ENCODE measurements around the gene FN3K. TPM values are rescaled to one million over a fixed set of nuclear protein-coding genes. Genes with fewer than 3 reads are reported as not detected.
A peak's percentile ranks its signal among the peaks of the same experiment; 100 is the strongest.

FN3K gene
- total and polyA plus RNA-seq, 2 of the 13 experiments (the other 11 are each of a cell fraction or from before 2014, with no cell fraction given): 3.5 to 12.2 TPM

DNA sequence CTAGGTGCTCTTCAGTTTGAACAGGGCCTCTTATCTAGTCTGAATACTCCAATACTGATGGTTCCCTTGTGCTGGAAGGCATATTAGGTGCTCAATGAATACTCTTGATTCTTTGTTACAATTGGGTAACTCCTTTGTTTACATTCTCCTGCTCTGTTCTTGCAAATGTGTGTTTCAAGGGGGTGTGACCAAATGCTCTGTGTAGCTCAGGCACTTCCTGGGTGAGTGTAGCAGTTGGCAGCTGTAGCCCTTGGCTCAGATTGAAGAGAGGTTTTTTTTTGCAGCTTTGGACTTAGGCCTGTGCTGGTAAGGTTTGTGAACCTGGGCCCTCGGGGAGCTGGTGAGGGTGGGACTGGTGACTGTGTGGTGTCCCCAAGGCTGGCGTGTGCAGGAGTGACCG, 36.6 kb downstream of the FN3K start (continued):
- TF ChIP-seq PCBP2 (optimal IDR thresholded peaks at IDR 0.05; ENCODE audit: low read depth, low read length, poor library complexity, severe bottlenecking) (no peak), ZMYM3 (CRISPR knock-in tag; IDR thresholded peaks at IDR 0.05) (0 out of 2 replicates have a peak, but pooled peaks have one; percentile 29), NR2C2 (CRISPR knock-in tag; IDR thresholded peaks at IDR 0.05; ENCODE audit: borderline replicate concordance) (no peak), REPIN1 (CRISPR knock-in tag; IDR thresholded peaks at IDR 0.05; ENCODE audit: borderline replicate concordance, low read depth) (no peak), ZBTB42 (CRISPR knock-in tag; IDR thresholded peaks at IDR 0.05) (no peak), MXD4 (CRISPR knock-in tag; IDR thresholded peaks at IDR 0.05) (no peak), YEATS4 (CRISPR knock-in tag; IDR thresholded peaks at IDR 0.05; ENCODE audit: borderline replicate concordance) (no peak), KDM4B (CRISPR knock-in tag; IDR thresholded peaks at IDR 0.05) (no peak), HNRNPUL1 (IDR thresholded peaks at IDR 0.05; ENCODE audit: low read depth, low read length) (no peak), CEBPG (CRISPR knock-in tag; IDR thresholded peaks at IDR 0.05) (peak; percentile 72), FOXK1 (CRISPR knock-in tag; IDR thresholded peaks at IDR 0.05; ENCODE audit: borderline replicate concordance, low read depth) (peak; percentile 48; the same call in 1 of the 2 replicates), CHD2 (IDR thresholded peaks at IDR 0.05; ENCODE audit: low read depth, low read length) (no peak), CBX2 (IDR thresholded peaks at IDR 0.05; ENCODE audit: low read depth, low read length) (no peak), CBX2 (CRISPR knock-in tag; IDR thresholded peaks at IDR 0.05; ENCODE audit: low read depth) (no peak), ONECUT2 (CRISPR knock-in tag; IDR thresholded peaks at IDR 0.05) (no peak), ZNF180 (CRISPR knock-in tag; IDR thresholded peaks at IDR 0.05; ENCODE audit: borderline replicate concordance, low read depth) (no peak), MED13 (CRISPR knock-in tag; IDR thresholded peaks at IDR 0.05) (no peak)
- TF ChIP-seq, protein P1, sequence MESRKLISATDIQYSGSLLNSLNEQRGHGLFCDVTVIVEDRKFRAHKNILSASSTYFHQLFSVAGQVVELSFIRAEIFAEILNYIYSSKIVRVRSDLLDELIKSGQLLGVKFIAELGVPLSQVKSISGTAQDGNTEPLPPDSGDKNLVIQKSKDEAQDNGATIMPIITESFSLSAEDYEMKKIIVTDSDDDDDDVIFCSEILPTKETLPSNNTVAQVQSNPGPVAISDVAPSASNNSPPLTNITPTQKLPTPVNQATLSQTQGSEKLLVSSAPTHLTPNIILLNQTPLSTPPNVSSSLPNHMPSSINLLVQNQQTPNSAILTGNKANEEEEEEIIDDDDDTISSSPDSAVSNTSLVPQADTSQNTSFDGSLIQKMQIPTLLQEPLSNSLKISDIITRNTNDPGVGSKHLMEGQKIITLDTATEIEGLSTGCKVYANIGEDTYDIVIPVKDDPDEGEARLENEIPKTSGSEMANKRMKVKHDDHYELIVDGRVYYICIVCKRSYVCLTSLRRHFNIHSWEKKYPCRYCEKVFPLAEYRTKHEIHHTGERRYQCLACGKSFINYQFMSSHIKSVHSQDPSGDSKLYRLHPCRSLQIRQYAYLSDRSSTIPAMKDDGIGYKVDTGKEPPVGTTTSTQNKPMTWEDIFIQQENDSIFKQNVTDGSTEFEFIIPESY (CRISPR knock-in tag; IDR thresholded peaks at IDR 0.05): no peak
- TF ChIP-seq, protein P2, sequence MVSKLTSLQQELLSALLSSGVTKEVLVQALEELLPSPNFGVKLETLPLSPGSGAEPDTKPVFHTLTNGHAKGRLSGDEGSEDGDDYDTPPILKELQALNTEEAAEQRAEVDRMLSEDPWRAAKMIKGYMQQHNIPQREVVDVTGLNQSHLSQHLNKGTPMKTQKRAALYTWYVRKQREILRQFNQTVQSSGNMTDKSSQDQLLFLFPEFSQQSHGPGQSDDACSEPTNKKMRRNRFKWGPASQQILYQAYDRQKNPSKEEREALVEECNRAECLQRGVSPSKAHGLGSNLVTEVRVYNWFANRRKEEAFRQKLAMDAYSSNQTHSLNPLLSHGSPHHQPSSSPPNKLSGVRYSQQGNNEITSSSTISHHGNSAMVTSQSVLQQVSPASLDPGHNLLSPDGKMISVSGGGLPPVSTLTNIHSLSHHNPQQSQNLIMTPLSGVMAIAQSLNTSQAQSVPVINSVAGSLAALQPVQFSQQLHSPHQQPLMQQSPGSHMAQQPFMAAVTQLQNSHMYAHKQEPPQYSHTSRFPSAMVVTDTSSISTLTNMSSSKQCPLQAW (CRISPR knock-in tag; IDR thresholded peaks at IDR 0.05): no peak
- TF ChIP-seq, protein P3, sequence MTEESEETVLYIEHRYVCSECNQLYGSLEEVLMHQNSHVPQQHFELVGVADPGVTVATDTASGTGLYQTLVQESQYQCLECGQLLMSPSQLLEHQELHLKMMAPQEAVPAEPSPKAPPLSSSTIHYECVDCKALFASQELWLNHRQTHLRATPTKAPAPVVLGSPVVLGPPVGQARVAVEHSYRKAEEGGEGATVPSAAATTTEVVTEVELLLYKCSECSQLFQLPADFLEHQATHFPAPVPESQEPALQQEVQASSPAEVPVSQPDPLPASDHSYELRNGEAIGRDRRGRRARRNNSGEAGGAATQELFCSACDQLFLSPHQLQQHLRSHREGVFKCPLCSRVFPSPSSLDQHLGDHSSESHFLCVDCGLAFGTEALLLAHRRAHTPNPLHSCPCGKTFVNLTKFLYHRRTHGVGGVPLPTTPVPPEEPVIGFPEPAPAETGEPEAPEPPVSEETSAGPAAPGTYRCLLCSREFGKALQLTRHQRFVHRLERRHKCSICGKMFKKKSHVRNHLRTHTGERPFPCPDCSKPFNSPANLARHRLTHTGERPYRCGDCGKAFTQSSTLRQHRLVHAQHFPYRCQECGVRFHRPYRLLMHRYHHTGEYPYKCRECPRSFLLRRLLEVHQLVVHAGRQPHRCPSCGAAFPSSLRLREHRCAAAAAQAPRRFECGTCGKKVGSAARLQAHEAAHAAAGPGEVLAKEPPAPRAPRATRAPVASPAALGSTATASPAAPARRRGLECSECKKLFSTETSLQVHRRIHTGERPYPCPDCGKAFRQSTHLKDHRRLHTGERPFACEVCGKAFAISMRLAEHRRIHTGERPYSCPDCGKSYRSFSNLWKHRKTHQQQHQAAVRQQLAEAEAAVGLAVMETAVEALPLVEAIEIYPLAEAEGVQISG (CRISPR knock-in tag; IDR thresholded peaks at IDR 0.05): peak; percentile 15; the same call in 1 of the 2 replicates
- TF ChIP-seq, protein P4, sequence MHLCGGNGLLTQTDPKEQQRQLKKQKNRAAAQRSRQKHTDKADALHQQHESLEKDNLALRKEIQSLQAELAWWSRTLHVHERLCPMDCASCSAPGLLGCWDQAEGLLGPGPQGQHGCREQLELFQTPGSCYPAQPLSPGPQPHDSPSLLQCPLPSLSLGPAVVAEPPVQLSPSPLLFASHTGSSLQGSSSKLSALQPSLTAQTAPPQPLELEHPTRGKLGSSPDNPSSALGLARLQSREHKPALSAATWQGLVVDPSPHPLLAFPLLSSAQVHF (CRISPR knock-in tag; IDR thresholded peaks at IDR 0.05): no peak
- TF ChIP-seq, protein P5, sequence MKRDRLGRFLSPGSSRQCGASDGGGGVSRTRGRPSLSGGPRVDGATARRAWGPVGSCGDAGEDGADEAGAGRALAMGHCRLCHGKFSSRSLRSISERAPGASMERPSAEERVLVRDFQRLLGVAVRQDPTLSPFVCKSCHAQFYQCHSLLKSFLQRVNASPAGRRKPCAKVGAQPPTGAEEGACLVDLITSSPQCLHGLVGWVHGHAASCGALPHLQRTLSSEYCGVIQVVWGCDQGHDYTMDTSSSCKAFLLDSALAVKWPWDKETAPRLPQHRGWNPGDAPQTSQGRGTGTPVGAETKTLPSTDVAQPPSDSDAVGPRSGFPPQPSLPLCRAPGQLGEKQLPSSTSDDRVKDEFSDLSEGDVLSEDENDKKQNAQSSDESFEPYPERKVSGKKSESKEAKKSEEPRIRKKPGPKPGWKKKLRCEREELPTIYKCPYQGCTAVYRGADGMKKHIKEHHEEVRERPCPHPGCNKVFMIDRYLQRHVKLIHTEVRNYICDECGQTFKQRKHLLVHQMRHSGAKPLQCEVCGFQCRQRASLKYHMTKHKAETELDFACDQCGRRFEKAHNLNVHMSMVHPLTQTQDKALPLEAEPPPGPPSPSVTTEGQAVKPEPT (CRISPR knock-in tag; IDR thresholded peaks at IDR 0.05; ENCODE audit: low read depth): no peak
